Tibial nerve (tissue), 4 donors: ENCODE measurements around the gene UBXN7.

Source experiments
- EP300 ChIP-seq, 2 donors: sonication (generic); formaldehyde crosslinking; IDR thresholded peaks; one replicate each; pipeline ENCODE4 v1.6.1; 2017; ENCODE audit warnings: antibody characterized with exemption in 2 of 2, mild to moderate bottlenecking in 1 of 2
- POLR2A ChIP-seq, 2 donors: fragments of 450-650 bp; IDR thresholded peaks; one replicate each; pipeline ENCODE4 v1.6.1; 2017; ENCODE audit warnings: antibody characterized with exemption in 2 of 2, mild to moderate bottlenecking in 2 of 2, moderate library complexity in 2 of 2
- TF ChIP-seq, protein P1 (sequence below), 5 experiments: fragments of 200-600 bp in 3 of 5; fragments of 450-650 bp in 2 of 5; sonication (generic) in 3 of 5; IDR thresholded peaks; one replicate each; pipeline ENCODE4 v1.5.1; 2016 to 2019; ENCODE audit warnings: antibody characterized with exemption in 5 of 5, mild to moderate bottlenecking in 3 of 5, moderate library complexity in 2 of 5

GRCh38 chr3:196327405-196327804 lies 104.8 kb downstream of the UBXN7 start:
- TF ChIP-seq EP300 (IDR thresholded peaks at IDR 0.05) = no peak
- no peak for TF ChIP-seq POLR2A (IDR thresholded peaks at IDR 0.05)
- TF ChIP-seq, protein P1, sequence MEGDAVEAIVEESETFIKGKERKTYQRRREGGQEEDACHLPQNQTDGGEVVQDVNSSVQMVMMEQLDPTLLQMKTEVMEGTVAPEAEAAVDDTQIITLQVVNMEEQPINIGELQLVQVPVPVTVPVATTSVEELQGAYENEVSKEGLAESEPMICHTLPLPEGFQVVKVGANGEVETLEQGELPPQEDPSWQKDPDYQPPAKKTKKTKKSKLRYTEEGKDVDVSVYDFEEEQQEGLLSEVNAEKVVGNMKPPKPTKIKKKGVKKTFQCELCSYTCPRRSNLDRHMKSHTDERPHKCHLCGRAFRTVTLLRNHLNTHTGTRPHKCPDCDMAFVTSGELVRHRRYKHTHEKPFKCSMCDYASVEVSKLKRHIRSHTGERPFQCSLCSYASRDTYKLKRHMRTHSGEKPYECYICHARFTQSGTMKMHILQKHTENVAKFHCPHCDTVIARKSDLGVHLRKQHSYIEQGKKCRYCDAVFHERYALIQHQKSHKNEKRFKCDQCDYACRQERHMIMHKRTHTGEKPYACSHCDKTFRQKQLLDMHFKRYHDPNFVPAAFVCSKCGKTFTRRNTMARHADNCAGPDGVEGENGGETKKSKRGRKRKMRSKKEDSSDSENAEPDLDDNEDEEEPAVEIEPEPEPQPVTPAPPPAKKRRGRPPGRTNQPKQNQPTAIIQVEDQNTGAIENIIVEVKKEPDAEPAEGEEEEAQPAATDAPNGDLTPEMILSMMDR (IDR thresholded peaks at IDR 0.05) = no peak
